ENCODE results near the gene ZNF334. TPM values are rescaled to one million over a fixed set of nuclear protein-coding genes. Genes with fewer than 3 reads are reported as not detected.

Gene ZNF334
- total RNA-seq, 1 donor from 2014 or later, result 3.0 TPM

GRCh38 chr20:46483879-46484278 is 29.5 kb downstream of the ZNF334 start:
- peaks cover 4% of the 10 kb centered on the region for H3K27me3 ChIP-seq
- H3K27ac ChIP-seq, result no peak overlapping the region
- DNase-seq, result no peak
- H3K36me3 ChIP-seq, result no peaks in the 10 kb centered on the region
- H3K4me1 ChIP-seq, result no peaks in the 10 kb centered on the region
- intact Hi-C loops (cut with DNase I), result no loop called here
- H3K9me3 ChIP-seq, result no peaks in the 10 kb centered on the region
- H3K4me3 ChIP-seq, result no peak overlapping the region
- TF ChIP-seq CTCF (IDR thresholded peaks at IDR 0.05), result no peak
- ATAC-seq, result no peak

- Histone ChIP-seq H3K36me3 (no peaks in the 10 kb centered on the region), H3K4me3 (no peak overlapping the region), H3K27ac (no peak overlapping the region), H3K9me3 (no peaks in the 10 kb centered on the region), H3K4me1 (no peaks in the 10 kb centered on the region), H3K27me3 (peaks cover 2% of the 10 kb centered on the region)
- intact Hi-C loops (cut with DNase I), result no loop called here
- ATAC-seq (no peak), DNase-seq (no peak)
- TF ChIP-seq CTCF (IDR thresholded peaks at IDR 0.05), result no peak
Measured at GRCh38 chr20:46482864-46483263, 30.5 kb downstream of the ZNF334 start.

- no peaks in the 10 kb centered on the region for H3K9me3 ChIP-seq
- intact Hi-C loops (cut with DNase I), result no loop called here
- no peaks in the 10 kb centered on the region for H3K36me3 ChIP-seq
- no peak overlapping the region for H3K27ac ChIP-seq
- H3K4me1 ChIP-seq, result no peaks in the 10 kb centered on the region
- no peak for TF ChIP-seq CTCF (IDR thresholded peaks at IDR 0.05)
- no peak overlapping the region for H3K4me3 ChIP-seq
- ATAC-seq, result no peak
- DNase-seq, result no peak
- H3K27me3 ChIP-seq, result no peaks in the 10 kb centered on the region
Measured at GRCh38 chr20:46477640-46478039, 35.7 kb downstream of the ZNF334 start.

GRCh38 chr20:46477225-46477624 is 36.1 kb downstream of the ZNF334 start:
- no peaks in the 10 kb centered on the region for H3K36me3 ChIP-seq
- no peak for DNase-seq
- no peak for TF ChIP-seq CTCF (IDR thresholded peaks at IDR 0.05)
- no peak for ATAC-seq
- H3K4me1 ChIP-seq, result no peaks in the 10 kb centered on the region
- no peak overlapping the region for H3K27ac ChIP-seq
- intact Hi-C loops (cut with DNase I), result no loop called here
- H3K4me3 ChIP-seq, result no peak overlapping the region
- H3K27me3 ChIP-seq, result no peaks in the 10 kb centered on the region
- H3K9me3 ChIP-seq, result no peaks in the 10 kb centered on the region

- intact Hi-C loops (cut with DNase I), result no loop called here
- no peak overlapping the region for H3K4me3 ChIP-seq
Measured at GRCh38 chr20:46468508-46468907, 44.9 kb downstream of the ZNF334 start.

More at GRCh38 chr20:46468508-46468907, 44.9 kb downstream of the ZNF334 start:
- TF ChIP-seq CTCF (IDR thresholded peaks at IDR 0.05), result no peak
- DNase-seq (no peak), ATAC-seq (no peak)
- Histone ChIP-seq H3K9me3 (no peaks in the 10 kb centered on the region), H3K27me3 (no peaks in the 10 kb centered on the region), H3K36me3 (no peaks in the 10 kb centered on the region), H3K27ac (no peak overlapping the region), H3K4me1 (no peaks in the 10 kb centered on the region)
